ENCODE measurements around the gene BZW1.

The BZW1 gene

DNA sequence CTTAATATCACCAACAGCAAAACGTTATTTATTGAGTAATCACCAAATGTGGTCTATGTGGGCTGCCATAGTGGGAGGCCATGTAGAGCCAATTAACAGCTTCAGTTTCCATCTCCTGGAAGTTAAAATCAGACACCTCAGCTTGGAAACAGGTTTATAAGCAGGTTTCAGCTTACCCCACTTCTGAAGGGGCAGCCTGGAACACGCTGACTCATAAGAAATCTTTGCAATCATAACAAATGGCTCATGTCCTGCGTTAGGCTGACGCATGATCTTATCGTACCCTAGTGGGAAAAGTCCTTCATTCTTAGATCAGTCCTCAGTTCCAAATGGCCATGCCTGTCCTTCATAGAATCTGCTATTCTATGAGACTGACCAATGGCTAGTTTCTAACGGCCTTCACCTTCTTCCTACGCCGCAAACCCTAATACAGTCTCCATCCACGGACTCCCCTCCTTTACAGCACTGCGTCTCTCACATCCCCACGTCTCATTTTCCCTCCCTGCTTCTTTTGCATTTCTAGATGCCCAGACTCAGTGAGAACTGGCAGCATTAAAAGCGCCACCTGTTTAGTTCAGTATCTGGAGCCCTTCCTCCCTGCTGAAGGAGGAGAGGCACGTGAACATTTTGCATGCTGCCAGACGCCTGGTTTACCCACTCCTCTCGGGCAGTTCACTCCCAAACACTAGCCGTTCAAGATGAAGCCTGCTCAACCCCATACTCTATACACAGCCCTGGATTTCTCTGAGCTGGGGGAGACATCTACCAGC, 24.2 kb upstream of the BZW1 start:
- DNase-seq (ENCODE audit: low spot score): peak; percentile 76
- TF ChIP-seq, protein P1, sequence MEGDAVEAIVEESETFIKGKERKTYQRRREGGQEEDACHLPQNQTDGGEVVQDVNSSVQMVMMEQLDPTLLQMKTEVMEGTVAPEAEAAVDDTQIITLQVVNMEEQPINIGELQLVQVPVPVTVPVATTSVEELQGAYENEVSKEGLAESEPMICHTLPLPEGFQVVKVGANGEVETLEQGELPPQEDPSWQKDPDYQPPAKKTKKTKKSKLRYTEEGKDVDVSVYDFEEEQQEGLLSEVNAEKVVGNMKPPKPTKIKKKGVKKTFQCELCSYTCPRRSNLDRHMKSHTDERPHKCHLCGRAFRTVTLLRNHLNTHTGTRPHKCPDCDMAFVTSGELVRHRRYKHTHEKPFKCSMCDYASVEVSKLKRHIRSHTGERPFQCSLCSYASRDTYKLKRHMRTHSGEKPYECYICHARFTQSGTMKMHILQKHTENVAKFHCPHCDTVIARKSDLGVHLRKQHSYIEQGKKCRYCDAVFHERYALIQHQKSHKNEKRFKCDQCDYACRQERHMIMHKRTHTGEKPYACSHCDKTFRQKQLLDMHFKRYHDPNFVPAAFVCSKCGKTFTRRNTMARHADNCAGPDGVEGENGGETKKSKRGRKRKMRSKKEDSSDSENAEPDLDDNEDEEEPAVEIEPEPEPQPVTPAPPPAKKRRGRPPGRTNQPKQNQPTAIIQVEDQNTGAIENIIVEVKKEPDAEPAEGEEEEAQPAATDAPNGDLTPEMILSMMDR (IDR thresholded peaks at IDR 0.05; ENCODE audit: poor library complexity, severe bottlenecking): no peak
- H3K27ac ChIP-seq (ENCODE audit: poor library complexity, severe bottlenecking): peak overlapping the region; percentile 99
- no peak overlapping the region for H3K4me3 ChIP-seq (ENCODE audit: severe bottlenecking)
- H3K4me1 ChIP-seq (ENCODE audit: insufficient read depth, poor library complexity, severe bottlenecking): peaks cover 34% of the 10 kb centered on the region
- H3K36me3 ChIP-seq (ENCODE audit: low read depth): no peaks in the 10 kb centered on the region
- H3K9me3 ChIP-seq (ENCODE audit: severe bottlenecking): no peaks in the 10 kb centered on the region
- ATAC-seq (ENCODE audit: low read depth): peak; percentile 86
- no peaks in the 10 kb centered on the region for H3K27me3 ChIP-seq (ENCODE audit: insufficient read depth, poor library complexity, severe bottlenecking)

DNA sequence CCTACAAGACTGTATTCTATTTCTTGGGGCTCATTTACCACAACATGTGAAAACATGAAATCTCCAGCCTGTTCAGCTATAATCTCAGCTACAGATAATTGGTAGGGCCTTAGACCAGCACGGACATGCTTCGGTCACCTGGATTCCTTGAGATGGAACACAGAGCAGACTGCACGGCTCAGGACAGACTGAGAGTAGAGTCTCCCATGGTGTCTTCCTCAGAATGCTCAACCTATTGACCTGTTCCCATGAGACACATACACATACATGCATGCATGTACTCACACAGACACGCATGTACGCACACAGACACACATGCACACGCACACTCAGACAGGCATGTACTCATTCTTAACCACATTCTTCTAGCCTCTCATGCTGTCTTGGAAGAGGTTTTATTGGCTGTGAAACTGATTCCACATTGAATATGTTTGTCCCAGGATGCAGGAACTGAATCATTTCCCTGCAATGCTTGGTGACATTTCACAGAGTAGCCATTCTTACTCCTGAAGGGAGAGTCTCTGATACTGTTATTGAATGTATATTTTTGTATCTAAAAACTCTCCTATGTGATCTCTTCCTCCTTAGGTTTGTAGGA, 23.5 kb upstream of the BZW1 start:
- Histone ChIP-seq H3K9me3 (ENCODE audit: severe bottlenecking) (no peaks in the 10 kb centered on the region), H3K36me3 (ENCODE audit: low read depth) (no peaks in the 10 kb centered on the region), H3K4me1 (ENCODE audit: insufficient read depth, poor library complexity, severe bottlenecking) (peaks cover 31% of the 10 kb centered on the region), H3K27me3 (ENCODE audit: insufficient read depth, poor library complexity, severe bottlenecking) (no peaks in the 10 kb centered on the region), H3K27ac (ENCODE audit: poor library complexity, severe bottlenecking) (peak overlapping the region; percentile 99), H3K4me3 (ENCODE audit: severe bottlenecking) (no peak overlapping the region)
- DNase-seq (ENCODE audit: low spot score) (no peak), ATAC-seq (ENCODE audit: low read depth) (no peak)
- TF ChIP-seq, protein P1 (IDR thresholded peaks at IDR 0.05; ENCODE audit: poor library complexity, severe bottlenecking): no peak

DNA sequence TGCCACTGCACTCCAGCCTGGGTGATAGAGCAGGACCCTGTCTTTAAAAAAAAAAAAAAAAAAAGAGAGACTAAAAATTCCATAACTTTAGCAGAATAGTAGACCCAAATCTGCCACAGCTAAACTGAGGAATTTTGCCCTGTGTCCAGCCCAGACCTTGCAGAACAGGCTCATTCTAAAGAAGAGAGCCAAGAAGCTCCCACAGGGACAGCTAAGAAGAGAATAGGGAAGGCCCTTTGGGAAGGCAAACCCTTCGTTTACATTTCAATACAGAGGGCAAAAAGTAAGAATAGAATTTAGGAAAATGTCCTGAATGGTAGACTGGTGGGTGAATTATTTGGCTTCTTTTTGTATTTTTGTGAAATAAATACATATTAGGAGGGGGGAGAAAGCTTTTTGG, 21.5 kb upstream of the BZW1 start:
- Histone ChIP-seq H3K27me3 (ENCODE audit: insufficient read depth, poor library complexity, severe bottlenecking) (no peaks in the 10 kb centered on the region), H3K27ac (ENCODE audit: poor library complexity, severe bottlenecking) (no peak overlapping the region), H3K4me3 (ENCODE audit: severe bottlenecking) (no peak overlapping the region), H3K9me3 (ENCODE audit: severe bottlenecking) (no peaks in the 10 kb centered on the region), H3K36me3 (ENCODE audit: low read depth) (no peaks in the 10 kb centered on the region), H3K4me1 (ENCODE audit: insufficient read depth, poor library complexity, severe bottlenecking) (peaks cover 43% of the 10 kb centered on the region)
- DNase-seq (ENCODE audit: low spot score) (no peak), ATAC-seq (ENCODE audit: low read depth) (no peak)
- TF ChIP-seq, protein P1 (IDR thresholded peaks at IDR 0.05; ENCODE audit: poor library complexity, severe bottlenecking): no peak

DNA sequence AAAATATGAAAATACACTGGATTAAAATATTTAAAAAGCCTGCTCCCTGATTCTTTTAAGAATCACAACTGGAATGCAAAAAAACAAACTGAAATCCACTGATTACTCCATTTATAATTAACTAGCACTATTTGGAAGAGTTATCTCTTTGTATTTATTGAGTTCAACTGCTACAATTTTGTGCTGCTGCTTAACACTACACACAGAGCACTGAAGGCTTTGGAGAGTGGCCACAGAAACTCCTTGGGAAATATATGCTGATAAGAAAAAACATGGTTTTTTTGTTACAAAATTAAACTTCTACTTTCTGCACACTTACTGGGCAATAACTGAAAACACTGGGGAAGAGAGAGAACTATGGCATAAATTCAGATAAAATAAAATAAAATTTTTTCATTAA, 19.8 kb upstream of the BZW1 start:
- Histone ChIP-seq H3K4me3 (ENCODE audit: severe bottlenecking) (no peak overlapping the region), H3K36me3 (ENCODE audit: low read depth) (no peaks in the 10 kb centered on the region), H3K4me1 (ENCODE audit: insufficient read depth, poor library complexity, severe bottlenecking) (peaks cover 34% of the 10 kb centered on the region), H3K27me3 (ENCODE audit: insufficient read depth, poor library complexity, severe bottlenecking) (no peaks in the 10 kb centered on the region), H3K9me3 (ENCODE audit: severe bottlenecking) (no peaks in the 10 kb centered on the region), H3K27ac (ENCODE audit: poor library complexity, severe bottlenecking) (no peak overlapping the region)
- ATAC-seq (ENCODE audit: low read depth) (no peak), DNase-seq (ENCODE audit: low spot score) (no peak)
- TF ChIP-seq, protein P1 (IDR thresholded peaks at IDR 0.05; ENCODE audit: poor library complexity, severe bottlenecking): no peak

DNA sequence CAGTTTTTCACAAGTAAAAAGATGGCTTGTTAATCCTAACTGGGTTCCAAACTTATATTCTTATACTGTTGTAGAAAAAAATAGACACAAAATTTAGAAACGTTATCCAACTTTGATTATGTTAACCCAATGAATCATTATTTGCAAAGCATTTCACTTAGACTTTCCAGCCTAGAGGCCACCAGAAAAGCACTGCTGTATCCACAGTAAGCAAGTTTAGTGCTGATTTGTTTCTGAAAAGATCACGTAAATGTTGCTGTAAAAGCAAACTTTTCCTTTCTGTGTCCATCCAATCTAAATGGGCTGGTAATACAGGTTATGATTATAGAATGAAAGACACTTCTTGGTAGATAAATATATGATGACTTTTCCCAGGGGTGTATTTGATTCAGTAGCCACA, 17.6 kb upstream of the BZW1 start:
- no peak for DNase-seq (ENCODE audit: low spot score)
- TF ChIP-seq, protein P1 (IDR thresholded peaks at IDR 0.05; ENCODE audit: poor library complexity, severe bottlenecking): no peak
- Histone ChIP-seq H3K27ac (ENCODE audit: poor library complexity, severe bottlenecking) (peak overlapping the region; percentile 4), H3K36me3 (ENCODE audit: low read depth) (no peaks in the 10 kb centered on the region), H3K27me3 (ENCODE audit: insufficient read depth, poor library complexity, severe bottlenecking) (no peaks in the 10 kb centered on the region), H3K9me3 (ENCODE audit: severe bottlenecking) (no peaks in the 10 kb centered on the region), H3K4me3 (ENCODE audit: severe bottlenecking) (no peak overlapping the region), H3K4me1 (ENCODE audit: insufficient read depth, poor library complexity, severe bottlenecking) (peaks cover 17% of the 10 kb centered on the region)
- no peak for ATAC-seq (ENCODE audit: low read depth)

Measured in RWPE2 (cell line).